NCI-H2029 treated with DMSO at 0.1 percent for 48 hours (cell line): ENCODE measurements around the gene MOCOS.

Experiments used
- DNase-seq: peaks from one replicate; lab custom pipeline; 2025; lab: John Stamatoyannopoulos, UW

MOCOS gene

GRCh38 chr18:36179562-36180355 is 7.5 kb upstream of the MOCOS start:
- no peak for DNase-seq

- DNase-seq = no peak
Observed at GRCh38 chr18:36181441-36181840, 5.9 kb upstream of the MOCOS start.

- no peak for DNase-seq
Observed at GRCh38 chr18:36181898-36182506, 5.3 kb upstream of the MOCOS start.

- DNase-seq = no peak
Observed at GRCh38 chr18:36183033-36183432, 4.3 kb upstream of the MOCOS start.

GRCh38 chr18:36183987-36184386 is 3.3 kb upstream of the MOCOS start:
- no peak for DNase-seq

- no peak for DNase-seq
Observed at GRCh38 chr18:36185157-36185556, 2.1 kb upstream of the MOCOS start.

- no peak for DNase-seq
Observed at GRCh38 chr18:36185901-36186460, 1.3 kb upstream of the MOCOS start.

GRCh38 chr18:36186461-36187192 is 670 bp upstream of the MOCOS start:
- no peak for DNase-seq

- DNase-seq = no peak
Observed at GRCh38 chr18:36187826-36188721, 777 bp downstream of the MOCOS start.

GRCh38 chr18:36188916-36189315 is 1.6 kb downstream of the MOCOS start:
- DNase-seq = no peak

- DNase-seq = no peak
Observed at GRCh38 chr18:36189486-36189885, 2.2 kb downstream of the MOCOS start.

GRCh38 chr18:36191286-36191685 is 4.0 kb downstream of the MOCOS start:
- no peak for DNase-seq

- no peak for DNase-seq
Observed at GRCh38 chr18:36191711-36192110, 4.4 kb downstream of the MOCOS start.

GRCh38 chr18:36194600-36195315 is 7.5 kb downstream of the MOCOS start:
- DNase-seq = no peak

- no peak for DNase-seq
Observed at GRCh38 chr18:36195427-36196122, 8.3 kb downstream of the MOCOS start.

GRCh38 chr18:36196238-36196995 is 9.1 kb downstream of the MOCOS start:
- no peak for DNase-seq

- DNase-seq = no peak
Observed at GRCh38 chr18:36197511-36198166, 10.3 kb downstream of the MOCOS start.

- DNase-seq = no peak
Observed at GRCh38 chr18:36199691-36200295, 12.5 kb downstream of the MOCOS start.

- DNase-seq = no peak
Observed at GRCh38 chr18:36200354-36200771, 13.1 kb downstream of the MOCOS start.
